Activated CD4-positive, CD25-positive, alpha-beta regulatory T cell (primary cell): Measurements from ENCODE around the gene TNFRSF19.

Experiments
- DNase-seq, 4 experiments: peaks; one replicate each; lab custom pipeline; 2025; lab: John Stamatoyannopoulos, UW

The TNFRSF19 gene

DNA sequence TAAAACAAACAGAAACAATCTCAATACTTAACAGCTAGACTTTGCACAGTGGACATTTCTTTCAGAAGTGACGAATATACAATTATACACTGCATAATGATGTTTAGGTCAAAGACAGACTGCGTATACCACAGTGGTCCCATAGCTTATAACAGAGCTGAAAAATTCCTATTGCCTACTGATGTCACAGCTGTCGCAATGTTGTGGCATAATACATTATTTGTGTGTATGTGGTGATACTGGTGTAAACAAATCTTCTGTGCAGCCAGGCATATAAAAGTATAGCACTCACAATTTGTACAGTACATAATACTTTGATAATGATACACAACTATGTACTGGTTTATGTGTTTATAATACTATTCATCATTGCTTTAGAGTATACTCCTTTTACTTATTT is 116.7 kb downstream of the TNFRSF19 start:
- DNase-seq, result no peak

GRCh38 chr13:23687614-23688013 is 117.4 kb downstream of the TNFRSF19 start:
- DNase-seq, result no peak

DNA sequence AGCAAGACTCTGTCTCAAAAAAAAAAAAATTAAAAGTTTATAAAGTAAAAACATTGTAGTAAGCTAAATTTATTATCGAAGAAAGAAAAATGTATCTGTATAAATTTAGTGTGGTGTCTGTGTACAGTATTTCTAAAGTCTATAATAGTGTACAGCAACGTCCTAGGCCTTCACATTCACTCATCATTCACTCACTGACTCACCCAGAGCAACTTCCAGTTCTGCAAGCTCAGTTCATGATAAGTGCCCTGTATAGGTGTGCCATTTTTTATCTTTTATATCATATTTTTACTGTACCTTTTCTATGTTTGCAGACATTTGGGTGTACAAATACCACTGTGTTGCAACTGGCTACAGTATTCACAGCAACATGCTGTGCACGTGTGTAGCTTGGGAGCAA is 118.1 kb downstream of the TNFRSF19 start:
- DNase-seq, result no peak

- DNase-seq, result no peak
Measured at GRCh38 chr13:23690668-23691067, 120.5 kb downstream of the TNFRSF19 start.

DNA sequence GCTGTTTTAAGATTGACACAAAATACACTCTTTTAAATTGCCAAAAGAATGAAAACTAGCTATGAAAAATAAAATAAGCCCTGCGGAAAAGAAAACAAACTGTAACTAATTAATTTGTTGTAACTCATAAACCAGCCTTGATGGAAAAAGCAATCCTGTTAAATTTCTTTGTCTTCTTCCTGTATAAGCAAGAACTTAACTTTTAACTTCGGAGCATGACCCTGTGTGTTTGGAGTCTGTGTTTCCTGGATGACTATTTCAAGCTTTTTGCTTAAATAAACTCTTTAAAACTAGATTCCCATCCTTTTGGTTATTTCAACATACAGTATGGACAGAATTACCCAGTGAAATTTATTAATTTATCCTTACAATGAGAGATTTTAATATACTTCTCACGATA is 122.6 kb downstream of the TNFRSF19 start:
- no peak for DNase-seq

DNA sequence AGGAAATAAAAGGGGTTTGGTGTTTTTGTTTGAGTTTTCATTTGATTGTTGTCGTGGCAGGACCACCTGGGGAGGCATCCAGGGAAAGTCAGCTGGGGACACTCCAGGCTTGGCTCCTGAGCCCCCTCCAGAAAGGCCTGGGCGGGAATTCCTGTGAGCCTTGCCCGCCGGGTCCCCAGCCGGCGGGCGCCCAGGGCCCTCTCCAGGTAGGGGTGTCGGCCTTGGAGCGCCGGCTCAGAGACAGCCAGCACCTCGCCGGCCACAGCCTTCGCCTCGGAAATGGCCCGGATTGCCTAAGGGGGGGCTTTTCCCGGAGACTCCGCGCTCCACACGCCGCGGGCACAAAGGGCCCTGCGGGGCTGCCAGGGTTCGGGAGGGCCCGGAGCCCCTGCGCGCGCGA is 125.0 kb downstream of the TNFRSF19 start:
- DNase-seq, result no peak

- DNase-seq, result peak; percentile 29 to 59 (median 44)
Measured at GRCh38 chr13:23695711-23696464, 125.7 kb downstream of the TNFRSF19 start.

DNA sequence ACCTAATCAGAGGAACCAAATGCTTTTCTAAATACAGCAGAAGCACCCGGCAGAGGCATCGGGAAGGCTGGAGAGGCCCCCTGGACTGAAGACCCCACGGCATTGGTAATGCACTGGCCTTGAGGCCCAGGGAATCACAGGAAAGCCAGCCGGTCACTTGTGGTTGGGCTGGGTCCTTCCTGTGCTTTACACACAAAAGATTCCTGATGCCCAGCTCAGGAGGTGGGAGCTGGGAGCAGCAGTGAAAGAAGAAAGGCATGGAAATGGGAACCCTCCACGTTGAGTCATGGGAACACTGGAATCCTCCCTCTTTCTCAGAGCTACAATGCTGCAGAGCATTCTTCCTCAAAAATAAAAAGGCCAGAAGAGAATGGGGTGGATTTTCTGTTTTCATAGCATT is 126.4 kb downstream of the TNFRSF19 start:
- no peak for DNase-seq

GRCh38 chr13:23697772-23698313 is 127.6 kb downstream of the TNFRSF19 start:
- no peak for DNase-seq

- no peak for DNase-seq
Measured at GRCh38 chr13:23699271-23699670, 129.1 kb downstream of the TNFRSF19 start.

GRCh38 chr13:23701186-23701585 is 131.0 kb downstream of the TNFRSF19 start:
- no peak for DNase-seq

DNA sequence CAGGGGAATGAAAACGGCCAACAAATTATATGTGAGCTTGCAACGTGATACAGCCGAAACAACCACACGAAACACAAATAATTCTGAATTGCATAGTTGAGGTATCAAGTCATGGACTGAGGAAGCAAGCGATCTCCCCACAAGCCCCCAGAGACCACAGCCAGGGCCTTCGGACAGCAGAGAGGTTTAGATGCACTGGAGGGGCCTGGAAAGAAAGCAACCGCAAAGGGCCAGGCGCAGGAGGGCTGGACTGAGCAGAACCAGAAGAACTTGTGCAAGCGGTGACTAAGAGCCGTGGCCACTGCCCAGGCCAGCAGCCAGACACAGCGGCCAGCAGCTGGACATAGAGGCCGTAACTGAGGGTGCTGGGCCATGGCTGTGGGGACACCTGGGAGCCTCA is 131.4 kb downstream of the TNFRSF19 start:
- DNase-seq, result no peak

DNA sequence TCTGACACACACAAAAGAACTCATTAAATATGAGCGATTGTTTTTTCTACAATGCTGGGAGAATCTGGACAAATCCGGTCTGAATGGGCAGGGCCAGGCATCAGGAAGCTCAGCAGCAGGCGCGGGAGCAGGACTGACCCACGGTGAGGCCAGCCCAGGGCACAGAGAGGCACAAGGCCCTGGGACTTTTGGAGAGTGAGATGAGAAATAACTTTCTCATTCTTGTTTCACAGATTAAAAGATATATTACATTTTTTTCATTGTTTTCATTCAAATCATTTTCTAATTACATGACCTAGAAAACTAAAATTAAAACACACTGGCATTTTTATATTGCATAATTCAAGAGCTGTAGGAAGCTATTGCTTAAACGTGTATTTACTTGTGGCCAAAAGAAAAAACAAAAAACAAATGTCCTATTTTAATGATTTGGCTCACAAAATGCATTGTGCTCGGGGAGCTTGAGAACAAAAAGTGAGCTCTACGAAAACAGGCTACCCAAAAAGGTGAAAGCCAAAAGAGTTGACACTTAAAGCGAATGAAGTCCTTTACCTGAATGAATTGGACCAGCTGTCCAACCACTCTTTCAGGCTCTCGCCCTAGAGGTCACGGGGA is 133.1 kb downstream of the TNFRSF19 start:
- no peak for DNase-seq

GRCh38 chr13:23705583-23705982 is 135.4 kb downstream of the TNFRSF19 start:
- no peak for DNase-seq

GRCh38 chr13:23707674-23708073 is 137.5 kb downstream of the TNFRSF19 start:
- no peak for DNase-seq

DNA sequence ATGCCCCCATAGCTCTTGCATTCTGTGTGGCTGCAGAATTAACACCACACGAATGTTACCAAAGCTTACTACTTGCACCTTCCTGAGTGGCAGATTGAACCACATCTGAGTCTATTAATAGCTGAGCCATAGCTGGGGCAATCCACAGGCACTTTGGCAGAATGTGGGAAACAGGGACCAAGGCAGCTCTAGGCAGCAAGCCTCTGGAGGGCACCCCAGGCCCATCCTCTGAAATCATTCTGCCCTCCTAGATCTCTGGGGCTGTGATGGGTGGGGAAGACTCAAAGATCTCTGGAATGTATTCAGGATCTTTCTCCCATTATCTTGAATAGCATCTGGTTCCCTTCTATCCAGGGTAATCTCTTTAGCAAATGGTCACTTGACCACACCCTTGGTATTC is 139.3 kb downstream of the TNFRSF19 start:
- no peak for DNase-seq

DNA sequence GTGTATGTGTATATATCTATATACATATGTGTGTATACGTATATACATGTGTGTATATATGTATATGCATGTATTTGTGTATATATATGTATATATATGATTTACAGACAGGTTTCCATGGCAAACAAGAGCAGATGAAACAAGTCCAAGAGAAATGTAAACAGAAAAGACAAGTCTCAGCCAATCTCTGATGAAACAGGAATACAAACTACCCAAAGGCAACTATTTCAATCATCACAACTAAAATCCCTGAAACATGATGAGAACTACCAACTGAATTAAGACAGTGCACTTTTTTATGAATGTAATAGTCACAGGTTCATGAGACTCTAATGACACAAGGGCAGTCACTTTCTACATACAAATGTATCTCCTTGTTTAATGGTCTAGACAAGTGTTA is 140.2 kb downstream of the TNFRSF19 start:
- no peak for DNase-seq

GRCh38 chr13:23711355-23711754 is 141.1 kb downstream of the TNFRSF19 start:
- DNase-seq, result no peak

DNA sequence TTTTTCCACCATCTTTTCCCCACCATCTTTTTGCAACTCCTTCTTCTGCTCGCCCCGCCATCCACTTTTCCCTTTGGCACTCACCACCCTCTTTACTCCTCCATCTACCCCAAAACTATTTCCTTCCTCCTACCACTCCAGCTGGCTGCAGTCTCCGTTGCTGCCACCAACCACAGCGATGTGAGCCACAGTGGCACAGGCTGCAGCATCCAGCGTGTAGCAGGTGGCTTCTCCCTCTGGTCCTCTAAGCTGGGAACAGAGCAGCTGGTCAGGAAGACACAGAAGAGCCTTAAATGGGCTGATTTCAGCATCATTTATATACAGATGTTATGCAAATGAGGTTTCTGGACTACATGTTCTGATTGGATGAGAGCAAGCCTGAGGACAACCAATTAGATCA is 144.5 kb downstream of the TNFRSF19 start:
- DNase-seq, result no peak

DNA sequence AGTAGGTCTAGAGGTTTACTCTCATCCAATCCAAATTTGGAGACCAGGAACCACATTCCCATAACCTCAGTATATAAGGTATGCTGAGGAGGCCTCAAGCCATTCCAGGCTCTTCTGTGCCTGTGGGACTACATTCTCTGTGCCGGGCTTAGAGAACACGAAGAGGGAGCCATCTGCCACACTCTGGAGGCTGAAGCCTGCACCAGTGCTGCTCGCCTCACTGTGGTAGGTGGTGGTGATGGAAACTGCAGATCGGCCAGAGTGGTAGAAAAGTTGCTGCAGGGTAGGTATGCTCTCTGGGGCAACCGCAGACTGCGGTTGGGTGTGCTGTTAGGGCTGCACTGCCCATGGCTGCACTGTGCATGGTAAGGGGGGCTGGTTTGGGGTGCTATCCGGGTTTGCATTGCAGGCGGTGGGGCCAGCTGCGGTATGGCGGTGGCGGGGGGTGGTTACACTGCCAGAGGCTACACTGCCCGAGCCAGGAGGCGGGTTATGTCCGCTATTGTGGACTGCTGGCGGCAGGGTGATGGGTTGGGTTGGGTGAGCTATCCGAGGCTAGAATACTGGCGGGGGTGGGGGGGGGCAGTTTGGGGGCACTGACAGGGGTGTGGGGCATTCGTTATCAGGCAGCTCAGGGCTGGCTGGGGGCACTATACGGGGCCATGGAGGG is 145.0 kb downstream of the TNFRSF19 start:
- no peak for DNase-seq

GRCh38 chr13:23715762-23716235 is 145.6 kb downstream of the TNFRSF19 start:
- no peak for DNase-seq

- no peak for DNase-seq
Measured at GRCh38 chr13:23716401-23716800, 146.2 kb downstream of the TNFRSF19 start.

- DNase-seq, result no peak
Measured at GRCh38 chr13:23718996-23719395, 148.8 kb downstream of the TNFRSF19 start.
